PC-3 (cell line): ENCODE data around the gene MACROD2. TPM values are rescaled to one million over a fixed set of nuclear protein-coding genes. Genes with fewer than 3 reads are reported as not detected.

Experiments
- ATAC-seq: fragments of 200-7000 bp; cut with Tn5 transposase; 2 replicates; pipeline ENCODE4 v1.9.1; 2020; ENCODE audit warnings: mild to moderate bottlenecking, moderate library complexity
- BruUV-seq: library from RNA; stranded (reverse); fragments of 400-500 nt; replicated peaks from 2 replicates; lab custom pipeline; 2021; lab: Mats Ljungman, UMichigan
- CTCF ChIA-PET: fragments of 300-600 bp; sonication (Branson Sonifier 250); formaldehyde crosslinking; loops from one replicate; lab custom pipeline; 2022; ENCODE audit warnings: antibody characterized with exemption; lab: Charles Lee
- POLR2A ChIA-PET: fragments of 300-600 bp; sonication (Branson Sonifier 250); formaldehyde crosslinking; loops from one replicate; lab custom pipeline; 2022; ENCODE audit warnings: antibody characterized with exemption; ENCODE audit not compliant: unreplicated experiment; lab: Charles Lee
- DNase-seq: peaks from one replicate; pipeline ENCODE4 v3.0.0-alpha.2; 2015
- H2AFZ ChIP-seq: fragments of 300-600 bp; sonication (generic); 2 replicates; pipeline ENCODE4 v1.6.0; 2016; ENCODE audit warnings: antibody characterized with exemption, low read length
- H3F3A ChIP-seq: fragments of 300-600 bp; sonication (generic); one replicate; pipeline ENCODE4 v1.6.0; 2017; ENCODE audit warnings: antibody characterized with exemption, low read length, control low read depth, mild to moderate bottlenecking; ENCODE audit not compliant: unreplicated experiment
- H3K27ac ChIP-seq: fragments of 300-600 bp; sonication (generic); 2 replicates; pipeline ENCODE4 v1.5.1; 2016; ENCODE audit warnings: mild to moderate bottlenecking, low read length
- H3K27me3 ChIP-seq: fragments of 300-600 bp; sonication (generic); 2 replicates; pipeline ENCODE4 v1.6.1; 2016; ENCODE audit warnings: low read length, mixed read lengths
- H3K36me3 ChIP-seq: fragments of 300-600 bp; sonication (generic); 2 replicates; pipeline ENCODE4 v1.6.1; 2016; ENCODE audit warnings: low read depth, mixed run types, low read length, mixed read lengths
- H3K4me1 ChIP-seq: fragments of 300-600 bp; sonication (generic); 2 replicates; pipeline ENCODE4 v1.5.1; 2016; ENCODE audit warnings: low read length; ENCODE audit not compliant: insufficient read depth
- H3K4me2 ChIP-seq: fragments of 300-600 bp; sonication (generic); 2 replicates; pipeline ENCODE4 v1.6.0; 2016; ENCODE audit warnings: low read length
- H3K4me3 ChIP-seq: fragments of 300-600 bp; sonication (generic); 2 replicates; pipeline ENCODE4 v1.5.1; 2016; ENCODE audit warnings: mild to moderate bottlenecking, low read length, mixed read lengths
- H3K79me2 ChIP-seq: fragments of 300-600 bp; sonication (generic); 2 replicates; pipeline ENCODE4 v1.6.1; 2017; ENCODE audit warnings: low read length, mixed read lengths
- H3K9ac ChIP-seq: fragments of 300-600 bp; sonication (generic); 2 replicates; pipeline ENCODE4 v1.6.0; 2016; ENCODE audit warnings: mild to moderate bottlenecking, low read length
- H3K9me2 ChIP-seq: fragments of 300-600 bp; sonication (generic); replicated peaks from 2 replicates; pipeline ENCODE4 v1.6.1; 2016; ENCODE audit warnings: mixed run types, low read length, mixed read lengths
- H3K9me3 ChIP-seq: fragments of 300-600 bp; sonication (generic); 2 replicates; pipeline ENCODE4 v1.6.1; 2016; ENCODE audit warnings: low read length, mixed read lengths
- H4K20me1 ChIP-seq: fragments of 300-600 bp; sonication (generic); 2 replicates; pipeline ENCODE4 v1.6.1; 2016; ENCODE audit warnings: low read length, mixed read lengths
- EZH2 ChIP-seq: fragments of 300-600 bp; sonication (generic); IDR thresholded peaks from one replicate; pipeline ENCODE4 v1.6.1; 2017; ENCODE audit warnings: antibody characterized with exemption, mild to moderate bottlenecking, low read length; ENCODE audit not compliant: unreplicated experiment
- EZH2phosphoT487 ChIP-seq: fragments of 300-600 bp; sonication (generic); IDR thresholded peaks from 2 replicates; pipeline ENCODE4 v1.6.1; 2018; ENCODE audit warnings: mild to moderate bottlenecking, antibody characterized with exemption, low read length, borderline replicate concordance
- intact Hi-C: fragments of 100-400 bp; cut with micrococcal nuclease; formaldehyde crosslinking; loops from 2 replicates; pipeline ENCODE4 v1.9.0; 2023
- total RNA-seq: library from RNA; depleted of rRNA; stranded (reverse); fragments of >200 nt; gene quantifications from 2 replicates; pipeline ENCODE4 v1.2.3, GENCODE V29; 2014
- TF ChIP-seq, protein P1 (sequence below): fragments of 300-600 bp; sonication (generic); conservative IDR thresholded peaks from 2 replicates; pipeline ENCODE4 v1.5.1; 2017; ENCODE audit warnings: antibody characterized with exemption, low read depth, mild to moderate bottlenecking, low read length

MACROD2 gene
- total RNA-seq, 1 experiment from 2014 or later: 3.1 TPM

DNA sequence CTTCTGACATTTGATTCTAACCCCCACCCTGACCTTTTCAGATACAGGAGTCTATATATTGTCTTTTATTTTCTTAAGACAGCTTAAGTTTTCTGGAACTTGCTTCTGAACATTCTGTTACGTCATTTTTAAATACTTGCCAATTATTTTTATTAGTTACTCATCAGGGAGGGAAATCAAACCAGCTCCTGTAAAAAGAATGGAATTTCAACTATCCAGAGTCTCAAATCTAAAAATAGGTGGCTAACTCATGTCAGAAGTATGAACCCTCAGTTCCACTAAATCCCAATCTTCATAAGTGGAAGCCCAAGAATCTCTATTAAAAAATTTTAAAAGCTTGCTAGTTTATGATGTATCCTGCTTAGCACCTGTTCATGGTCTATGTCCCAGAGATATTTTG lies 1677.9 kb downstream of the MACROD2 start:
- peaks cover 4% of the 10 kb centered on the region for H3F3A ChIP-seq
- no peaks in the 10 kb centered on the region for H3K79me2 ChIP-seq
- ChIA-PET POLR2A (interaction anchor here (0.5 kb wide), 1 partner anchor 146 kb away, joined by 5 read pairs; no protein-coding TSS in a partner anchor), CTCF (interaction anchor here (0.6 kb wide), 2 partner anchors 19 to 177 kb away, joined by 3 to 4 read pairs; no protein-coding TSS in a partner anchor)
- peak; percentile 77 for ATAC-seq
- H3K4me1 ChIP-seq: peaks cover 46% of the 10 kb centered on the region
- H4K20me1 ChIP-seq: no peaks in the 10 kb centered on the region
- no TSS peak for BruUV-seq
- no peaks in the 10 kb centered on the region for H3K27me3 ChIP-seq
- H3K4me2 ChIP-seq: peak overlapping the region; percentile 21
- DNase-seq: peak; percentile 96
- H3K4me3 ChIP-seq: no peak overlapping the region
- intact Hi-C loops: loop anchor here (1.0 kb wide), 1 partner anchor 30 kb away; no protein-coding TSS in a partner anchor
- no peaks in the 10 kb centered on the region for H3K9me3 ChIP-seq
- no peaks in the 10 kb centered on the region for H3K36me3 ChIP-seq
- H3K9me2 ChIP-seq: no peaks in the 10 kb centered on the region
- H3K9ac ChIP-seq: no peak overlapping the region
- TF ChIP-seq EZH2phosphoT487: no peak
- TF ChIP-seq EZH2: no peak
- TF ChIP-seq, protein P1, sequence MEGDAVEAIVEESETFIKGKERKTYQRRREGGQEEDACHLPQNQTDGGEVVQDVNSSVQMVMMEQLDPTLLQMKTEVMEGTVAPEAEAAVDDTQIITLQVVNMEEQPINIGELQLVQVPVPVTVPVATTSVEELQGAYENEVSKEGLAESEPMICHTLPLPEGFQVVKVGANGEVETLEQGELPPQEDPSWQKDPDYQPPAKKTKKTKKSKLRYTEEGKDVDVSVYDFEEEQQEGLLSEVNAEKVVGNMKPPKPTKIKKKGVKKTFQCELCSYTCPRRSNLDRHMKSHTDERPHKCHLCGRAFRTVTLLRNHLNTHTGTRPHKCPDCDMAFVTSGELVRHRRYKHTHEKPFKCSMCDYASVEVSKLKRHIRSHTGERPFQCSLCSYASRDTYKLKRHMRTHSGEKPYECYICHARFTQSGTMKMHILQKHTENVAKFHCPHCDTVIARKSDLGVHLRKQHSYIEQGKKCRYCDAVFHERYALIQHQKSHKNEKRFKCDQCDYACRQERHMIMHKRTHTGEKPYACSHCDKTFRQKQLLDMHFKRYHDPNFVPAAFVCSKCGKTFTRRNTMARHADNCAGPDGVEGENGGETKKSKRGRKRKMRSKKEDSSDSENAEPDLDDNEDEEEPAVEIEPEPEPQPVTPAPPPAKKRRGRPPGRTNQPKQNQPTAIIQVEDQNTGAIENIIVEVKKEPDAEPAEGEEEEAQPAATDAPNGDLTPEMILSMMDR: no peak
- peak overlapping the region; percentile 40 for H3K27ac ChIP-seq
- H2AFZ ChIP-seq: no peak overlapping the region

DNA sequence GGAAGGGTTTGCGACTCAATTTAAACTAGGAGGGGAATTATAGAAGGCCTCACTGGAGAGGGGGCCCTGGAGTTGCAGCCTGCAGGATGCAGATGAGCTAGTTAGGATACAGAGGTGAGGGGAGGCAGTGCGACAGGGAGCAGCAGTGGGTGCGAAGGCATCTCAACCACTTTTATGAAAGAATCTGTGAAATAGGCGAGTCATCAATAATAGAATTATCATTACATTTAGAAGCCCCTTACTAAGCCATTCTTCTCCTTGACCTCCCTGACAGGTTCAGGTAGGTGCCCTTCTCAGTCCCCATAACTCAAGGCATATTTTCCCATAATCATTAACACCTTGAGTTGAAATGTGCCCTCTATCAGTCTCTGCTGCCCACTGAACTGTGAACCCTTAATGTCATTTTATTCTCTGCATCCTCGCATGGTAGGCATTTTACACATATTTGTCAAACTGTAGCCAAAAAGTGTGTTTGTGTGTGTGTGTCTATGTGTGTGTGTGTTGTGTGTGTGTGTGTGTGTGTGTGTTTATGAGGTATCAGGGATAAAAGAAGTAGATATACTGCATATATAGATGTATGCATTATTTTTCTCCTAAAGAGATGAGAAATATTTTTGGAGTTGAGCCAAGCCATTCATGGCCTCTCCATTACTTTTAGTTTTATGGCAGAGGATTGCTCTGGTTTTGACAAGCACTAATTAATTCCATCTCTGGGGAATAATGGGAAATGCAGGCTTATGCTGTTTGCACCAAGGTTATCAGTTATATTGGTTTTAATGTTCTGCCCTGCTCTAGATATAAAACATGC lies 1679.1 kb downstream of the MACROD2 start:
- Histone ChIP-seq H3K4me3 (no peak overlapping the region), H3K27ac (no peak overlapping the region), H4K20me1 (no peaks in the 10 kb centered on the region), H3K9me2 (no peaks in the 10 kb centered on the region), H3K9me3 (no peaks in the 10 kb centered on the region), H3F3A (peaks cover 4% of the 10 kb centered on the region), H3K4me2 (no peak overlapping the region), H3K4me1 (peaks cover 46% of the 10 kb centered on the region), H3K9ac (no peak overlapping the region), H3K36me3 (no peaks in the 10 kb centered on the region), H2AFZ (no peak overlapping the region), H3K79me2 (no peaks in the 10 kb centered on the region), H3K27me3 (no peaks in the 10 kb centered on the region)
- intact Hi-C loops: loop anchor here (5.0 kb wide), 1 partner anchor 63 kb away; no protein-coding TSS in a partner anchor
- no TSS peak for BruUV-seq
- ChIA-PET POLR2A (no interaction called here), CTCF (no interaction called here)
- ATAC-seq: no peak
- no peak for DNase-seq
- TF ChIP-seq EZH2phosphoT487 (no peak), EZH2 (no peak)
- TF ChIP-seq, protein P1: no peak
